ENCODE data around the gene CYB5RL.

CYB5RL gene

GRCh38 chr1:54159733-54160316 lies 40.0 kb downstream of the CYB5RL start:
- DNase-seq (ENCODE audit: low read depth in 2 of 2): no peak

GRCh38 chr1:54158071-54158470 lies 41.8 kb downstream of the CYB5RL start:
- no peak for DNase-seq (ENCODE audit: low read depth in 2 of 2)

GRCh38 chr1:54157401-54157800 lies 42.4 kb downstream of the CYB5RL start:
- DNase-seq (ENCODE audit: low read depth in 2 of 2): no peak

GRCh38 chr1:54156986-54157385 lies 42.8 kb downstream of the CYB5RL start:
- no peak for DNase-seq (ENCODE audit: low read depth in 2 of 2)

- no peak for DNase-seq (ENCODE audit: low read depth in 2 of 2)
Measured at GRCh38 chr1:54156201-54156600, 43.6 kb downstream of the CYB5RL start.

- DNase-seq (ENCODE audit: low read depth in 2 of 2): no peak
Measured at GRCh38 chr1:54153535-54154439, 46.0 kb downstream of the CYB5RL start.

- no peak for DNase-seq (ENCODE audit: low read depth in 2 of 2)
Measured at GRCh38 chr1:54152696-54153095, 47.1 kb downstream of the CYB5RL start, which contains the start of gene CDCP2. Gene CDCP2, minus strand, starts transcription at chr1:54153000. Its CDS starts 78 bp downstream, at chr1:54152922.

- DNase-seq (ENCODE audit: low read depth in 2 of 2): no peak
Measured at GRCh38 chr1:54151013-54151412, 48.8 kb downstream of the CYB5RL start.
